ENCODE data around the gene RRP15.

The RRP15 gene

DNA sequence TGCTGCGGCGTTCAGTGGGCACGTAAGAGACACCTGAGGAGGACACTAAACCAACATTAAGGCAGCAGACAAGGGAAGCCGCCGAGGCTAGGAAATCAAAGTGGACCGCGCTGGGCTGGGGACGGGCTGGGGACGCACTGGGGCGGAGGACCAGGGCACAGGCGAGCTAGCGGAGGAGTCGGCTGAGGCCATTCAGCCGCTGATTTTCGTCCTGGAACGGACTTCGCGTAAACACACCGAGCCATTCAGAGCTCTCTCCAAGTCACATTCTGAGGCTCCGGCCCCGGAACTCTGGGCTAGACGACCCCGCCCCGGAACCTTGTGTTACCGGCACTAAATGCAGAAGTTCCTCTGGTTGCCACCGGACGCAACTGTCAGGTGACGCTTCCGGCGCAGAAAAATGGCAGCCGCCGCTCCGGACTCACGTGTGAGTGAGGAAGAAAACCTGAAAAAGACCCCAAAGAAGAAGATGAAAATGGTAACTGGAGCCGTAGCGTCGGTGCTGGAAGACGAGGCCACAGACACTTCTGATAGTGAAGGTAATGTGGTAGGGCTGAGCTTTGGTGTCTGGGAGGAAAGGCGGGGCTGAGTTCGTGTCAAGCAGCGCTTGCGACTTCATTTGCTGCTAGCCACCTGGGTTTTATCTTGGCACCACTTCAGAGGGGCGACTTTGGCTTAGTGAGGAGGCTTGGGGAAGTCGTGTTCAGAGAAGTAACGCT lies at the start of gene RRP15:
Gene RRP15 (plus strand): TSS at position 377 of the 719 bp plus-strand sequence. CDS start 24 bp downstream, at position 401.
- peak; percentile 67 for DNase-seq (ENCODE audit: extremely low read depth, low read depth)
- peak within 1 kb of the TSS; percentile 96 for H3K4me3 ChIP-seq (replicated peaks; ENCODE audit: low read depth, low read length)
- TF ChIP-seq, protein P1, sequence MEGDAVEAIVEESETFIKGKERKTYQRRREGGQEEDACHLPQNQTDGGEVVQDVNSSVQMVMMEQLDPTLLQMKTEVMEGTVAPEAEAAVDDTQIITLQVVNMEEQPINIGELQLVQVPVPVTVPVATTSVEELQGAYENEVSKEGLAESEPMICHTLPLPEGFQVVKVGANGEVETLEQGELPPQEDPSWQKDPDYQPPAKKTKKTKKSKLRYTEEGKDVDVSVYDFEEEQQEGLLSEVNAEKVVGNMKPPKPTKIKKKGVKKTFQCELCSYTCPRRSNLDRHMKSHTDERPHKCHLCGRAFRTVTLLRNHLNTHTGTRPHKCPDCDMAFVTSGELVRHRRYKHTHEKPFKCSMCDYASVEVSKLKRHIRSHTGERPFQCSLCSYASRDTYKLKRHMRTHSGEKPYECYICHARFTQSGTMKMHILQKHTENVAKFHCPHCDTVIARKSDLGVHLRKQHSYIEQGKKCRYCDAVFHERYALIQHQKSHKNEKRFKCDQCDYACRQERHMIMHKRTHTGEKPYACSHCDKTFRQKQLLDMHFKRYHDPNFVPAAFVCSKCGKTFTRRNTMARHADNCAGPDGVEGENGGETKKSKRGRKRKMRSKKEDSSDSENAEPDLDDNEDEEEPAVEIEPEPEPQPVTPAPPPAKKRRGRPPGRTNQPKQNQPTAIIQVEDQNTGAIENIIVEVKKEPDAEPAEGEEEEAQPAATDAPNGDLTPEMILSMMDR (IDR thresholded peaks at IDR 0.05; ENCODE audit: low read depth, low read length, missing control alignments) = no peak

DNA sequence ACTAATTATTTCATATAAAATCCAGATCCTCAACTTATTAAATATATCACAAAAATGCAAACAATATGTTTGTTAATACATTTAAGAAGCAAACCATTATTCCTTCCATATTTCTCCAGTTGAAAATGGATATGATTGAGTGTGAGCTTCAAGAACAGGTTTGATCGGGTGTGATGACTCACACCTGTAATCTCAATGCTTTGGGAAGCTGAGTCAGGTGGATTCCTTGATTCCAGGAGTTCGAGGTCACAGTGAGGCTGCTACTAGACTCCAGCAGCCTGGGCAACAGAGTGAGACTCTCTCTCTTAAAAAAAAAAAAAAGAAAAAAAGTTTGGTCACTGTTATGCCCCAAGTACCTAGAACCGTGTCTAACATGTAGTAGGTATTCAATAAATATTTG lies 42.9 kb upstream of the RRP15 start:
- H3K4me3 ChIP-seq (replicated peaks; ENCODE audit: low read depth, low read length) = no peak overlapping the region
- TF ChIP-seq, protein P1 (IDR thresholded peaks at IDR 0.05; ENCODE audit: low read depth, low read length, missing control alignments) = no peak
- no peak for DNase-seq (ENCODE audit: extremely low read depth, low read depth)

GRCh38 chr1:218247339-218247738 lies 37.8 kb upstream of the RRP15 start:
- no peak overlapping the region for H3K4me3 ChIP-seq (replicated peaks; ENCODE audit: low read depth, low read length)
- DNase-seq (ENCODE audit: extremely low read depth, low read depth) = no peak
- TF ChIP-seq, protein P1 (IDR thresholded peaks at IDR 0.05; ENCODE audit: low read depth, low read length, missing control alignments) = no peak

- no peak for DNase-seq (ENCODE audit: extremely low read depth, low read depth)
- TF ChIP-seq, protein P1 (IDR thresholded peaks at IDR 0.05; ENCODE audit: low read depth, low read length, missing control alignments) = no peak
- no peak overlapping the region for H3K4me3 ChIP-seq (replicated peaks; ENCODE audit: low read depth, low read length)
Measured at GRCh38 chr1:218249338-218250140, 35.6 kb upstream of the RRP15 start.

DNA sequence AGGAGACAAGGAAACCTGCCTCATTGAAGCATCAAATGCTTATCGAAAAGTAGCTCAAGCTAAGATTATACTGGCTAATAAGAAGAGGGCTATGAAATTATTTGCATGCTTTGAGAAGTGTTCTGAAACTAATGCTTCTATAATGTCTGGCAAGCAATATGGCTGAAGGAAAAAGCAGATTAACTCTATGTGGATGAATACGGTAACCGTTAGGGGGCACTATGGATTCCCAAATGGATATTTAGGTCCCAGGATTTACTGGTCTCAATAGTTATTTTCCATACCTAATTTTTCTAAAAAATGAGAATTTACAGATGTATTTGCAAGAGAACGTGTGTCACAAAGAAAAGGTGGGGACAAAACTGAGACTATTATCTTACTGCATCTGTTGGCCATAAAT lies 34.6 kb upstream of the RRP15 start:
- DNase-seq (ENCODE audit: extremely low read depth, low read depth) = no peak
- H3K4me3 ChIP-seq (replicated peaks; ENCODE audit: low read depth, low read length) = no peak overlapping the region
- TF ChIP-seq, protein P1 (IDR thresholded peaks at IDR 0.05; ENCODE audit: low read depth, low read length, missing control alignments) = no peak

GRCh38 chr1:218254296-218254946 lies 30.7 kb upstream of the RRP15 start:
- H3K4me3 ChIP-seq (replicated peaks; ENCODE audit: low read depth, low read length) = no peak overlapping the region
- TF ChIP-seq, protein P1 (IDR thresholded peaks at IDR 0.05; ENCODE audit: low read depth, low read length, missing control alignments) = no peak
- no peak for DNase-seq (ENCODE audit: extremely low read depth, low read depth)

Data from HFF-Myc (cell line).